ENCODE data around the gene ATP10B.

- no peak for TF ChIP-seq RCOR1 (conservative IDR thresholded peaks at IDR 0.05; ENCODE audit: low read depth, low read length)
- TF ChIP-seq USF2 (IDR thresholded peaks at IDR 0.05; ENCODE audit: borderline replicate concordance, low read depth, low read length), result no peak
- TF ChIP-seq CTCF (IDR thresholded peaks at IDR 0.05 in 2 of 3, conservative IDR thresholded peaks at IDR 0.05 in 1 of 3; ENCODE audit: control insufficient read depth in 2 of 3, extremely low read depth in 1 of 3, insufficient read depth in 1 of 3, low read depth in 3 of 3, low read length in 3 of 3), result no peak
- no peak for TF ChIP-seq TAF1 (IDR thresholded peaks at IDR 0.05; ENCODE audit: borderline replicate concordance, low read depth, low read length)
These were observed 16.0 kb upstream of the ATP10B start for GRCh38 chr5:160867976-160868375.

Data from GM12878 (cell line).